ENCODE measurements around the gene AUTS2. TPM values are rescaled to one million over a fixed set of nuclear protein-coding genes. Genes with fewer than 3 reads are reported as not detected.
A peak's percentile ranks its signal among the peaks of the same experiment; 100 is the strongest.

AUTS2 gene
- total RNA-seq, 1 donor from 2014 or later = 94.1 TPM

DNA sequence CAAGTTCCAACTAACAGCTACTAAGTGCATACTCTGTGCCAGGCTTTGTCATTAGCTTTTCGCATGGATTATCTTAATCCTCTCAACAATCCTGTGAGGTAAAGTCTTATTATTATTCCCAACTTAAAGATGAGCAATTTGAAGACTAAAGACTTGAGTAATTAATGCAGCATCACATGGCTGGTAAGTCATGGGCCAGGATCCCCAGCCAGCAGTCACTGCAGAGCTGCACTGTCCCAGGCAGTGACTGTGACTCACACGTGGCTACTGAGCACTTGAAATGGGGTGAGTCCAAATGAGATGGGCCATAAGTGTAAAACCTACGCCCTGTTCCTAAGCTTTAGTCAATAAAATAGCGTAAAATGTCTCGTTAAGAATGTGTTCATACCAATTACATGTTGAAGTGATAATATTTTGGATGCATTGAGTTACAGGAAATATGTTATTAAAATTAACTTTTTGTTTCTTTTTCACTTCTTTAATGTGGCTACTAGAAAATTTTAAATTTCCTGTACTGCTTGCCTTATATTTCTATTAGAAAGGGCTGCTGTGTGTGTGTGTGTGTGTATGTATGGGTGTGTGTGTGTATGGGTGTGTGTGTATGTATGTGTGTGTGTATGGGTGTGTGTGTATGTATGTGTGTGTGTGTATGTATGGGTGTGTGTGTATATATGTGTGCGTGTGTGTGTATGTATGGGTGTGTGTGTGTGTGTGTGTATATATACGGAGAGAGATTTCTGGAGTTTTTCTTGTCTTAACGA lies 756.3 kb downstream of the AUTS2 start:
- TF ChIP-seq, protein P1, sequence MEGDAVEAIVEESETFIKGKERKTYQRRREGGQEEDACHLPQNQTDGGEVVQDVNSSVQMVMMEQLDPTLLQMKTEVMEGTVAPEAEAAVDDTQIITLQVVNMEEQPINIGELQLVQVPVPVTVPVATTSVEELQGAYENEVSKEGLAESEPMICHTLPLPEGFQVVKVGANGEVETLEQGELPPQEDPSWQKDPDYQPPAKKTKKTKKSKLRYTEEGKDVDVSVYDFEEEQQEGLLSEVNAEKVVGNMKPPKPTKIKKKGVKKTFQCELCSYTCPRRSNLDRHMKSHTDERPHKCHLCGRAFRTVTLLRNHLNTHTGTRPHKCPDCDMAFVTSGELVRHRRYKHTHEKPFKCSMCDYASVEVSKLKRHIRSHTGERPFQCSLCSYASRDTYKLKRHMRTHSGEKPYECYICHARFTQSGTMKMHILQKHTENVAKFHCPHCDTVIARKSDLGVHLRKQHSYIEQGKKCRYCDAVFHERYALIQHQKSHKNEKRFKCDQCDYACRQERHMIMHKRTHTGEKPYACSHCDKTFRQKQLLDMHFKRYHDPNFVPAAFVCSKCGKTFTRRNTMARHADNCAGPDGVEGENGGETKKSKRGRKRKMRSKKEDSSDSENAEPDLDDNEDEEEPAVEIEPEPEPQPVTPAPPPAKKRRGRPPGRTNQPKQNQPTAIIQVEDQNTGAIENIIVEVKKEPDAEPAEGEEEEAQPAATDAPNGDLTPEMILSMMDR (conservative IDR thresholded peaks at IDR 0.05) = no peak
- H3K27ac Mint-ChIP-seq = no peak overlapping the region
- peaks cover 4% of the 10 kb centered on the region for H3K27me3 Mint-ChIP-seq
- DNase-seq (ENCODE audit: extremely low spot score, unreplicated experiment) = no peak
- peaks cover 4% of the 10 kb centered on the region for H3K9me3 Mint-ChIP-seq
- H3K4me3 Mint-ChIP-seq = peak overlapping the region; percentile 8
- H3K36me3 Mint-ChIP-seq = peaks cover 9% of the 10 kb centered on the region
- H3K4me1 Mint-ChIP-seq (ENCODE audit: unreplicated experiment) = peaks cover 37% of the 10 kb centered on the region

DNA sequence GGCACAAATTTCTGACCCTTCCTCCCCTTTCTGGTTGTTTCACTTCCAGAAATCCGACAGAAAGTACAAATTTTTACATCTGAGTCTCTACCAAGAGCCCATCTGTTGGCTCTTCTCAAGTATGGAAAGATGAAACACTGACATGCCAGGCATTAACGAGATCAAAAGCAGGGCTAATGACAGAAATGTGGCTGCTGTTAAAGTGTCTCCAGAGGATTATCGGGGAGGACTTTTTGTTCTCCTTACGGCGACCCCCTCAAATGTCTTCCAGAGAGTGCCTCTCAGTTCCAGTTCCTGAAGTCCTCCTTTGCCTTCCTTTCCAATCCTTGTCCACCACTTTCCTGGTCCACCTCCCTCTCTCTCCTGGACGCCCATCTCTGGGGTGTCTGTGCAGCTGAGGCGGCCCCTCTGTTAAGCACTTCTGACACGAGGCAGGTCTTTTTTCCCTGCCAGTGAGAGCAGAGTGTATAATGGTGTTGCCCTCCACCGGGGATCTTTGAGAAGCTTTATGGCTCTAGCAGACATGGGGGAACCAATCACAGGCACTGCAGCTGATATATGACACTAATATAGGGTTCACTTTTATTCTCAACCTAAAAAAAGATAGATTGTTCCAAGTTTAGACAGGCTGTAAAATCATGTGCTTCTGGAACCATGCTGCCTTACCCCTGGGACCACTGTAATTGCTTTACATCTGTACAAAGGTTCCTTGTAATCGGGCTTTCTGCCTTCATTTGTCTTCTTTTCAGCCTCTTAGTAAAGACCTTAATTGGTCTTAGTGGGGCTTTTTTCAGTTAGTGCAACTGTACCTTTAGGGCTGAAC lies 757.1 kb downstream of the AUTS2 start:
- Mint-ChIP-seq H3K4me3 (peak overlapping the region; percentile 77), H3K27me3 (peaks cover 4% of the 10 kb centered on the region), H3K27ac (no peak overlapping the region), H3K9me3 (peaks cover 4% of the 10 kb centered on the region), H3K36me3 (peaks cover 8% of the 10 kb centered on the region), H3K4me1 (ENCODE audit: unreplicated experiment) (peaks cover 37% of the 10 kb centered on the region)
- TF ChIP-seq, protein P1 (conservative IDR thresholded peaks at IDR 0.05) = no peak
- no peak for DNase-seq (ENCODE audit: extremely low spot score, unreplicated experiment)

DNA sequence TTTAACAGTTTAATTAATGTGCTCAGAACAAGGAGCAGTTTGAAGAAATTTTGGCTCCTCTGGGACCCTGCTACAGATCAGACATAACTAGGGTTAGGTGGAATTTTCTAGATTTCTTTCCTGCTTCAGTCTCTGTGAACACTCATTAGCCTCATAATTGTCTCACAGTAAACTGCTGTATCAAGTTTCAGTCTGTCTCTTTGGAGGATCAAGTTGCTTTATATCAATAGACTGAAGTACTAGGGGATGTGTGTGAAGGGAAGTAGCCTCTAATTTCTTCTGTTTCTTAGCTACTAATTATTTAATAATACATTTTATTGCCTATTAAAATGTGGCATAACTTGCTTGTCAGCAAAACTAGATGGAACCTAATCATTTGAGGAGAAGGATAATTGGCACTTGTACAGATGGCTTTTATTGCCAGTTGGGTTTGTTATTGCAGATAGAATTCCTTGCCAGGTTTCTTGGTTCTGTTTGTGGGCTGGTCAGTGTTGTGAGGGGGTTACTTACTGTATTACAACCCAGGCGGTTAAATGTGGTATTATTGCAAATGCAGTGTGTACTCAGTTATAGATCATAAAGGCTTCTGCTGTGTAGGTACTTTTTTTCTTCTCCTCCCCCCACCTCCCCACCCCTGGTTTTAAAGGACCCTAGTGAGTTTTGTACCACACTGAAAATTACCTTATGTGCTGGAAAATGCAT lies 758.0 kb downstream of the AUTS2 start:
- peaks cover 4% of the 10 kb centered on the region for H3K27me3 Mint-ChIP-seq
- peaks cover 37% of the 10 kb centered on the region for H3K4me1 Mint-ChIP-seq (ENCODE audit: unreplicated experiment)
- no peak overlapping the region for H3K4me3 Mint-ChIP-seq
- no peak overlapping the region for H3K27ac Mint-ChIP-seq
- peaks cover 4% of the 10 kb centered on the region for H3K36me3 Mint-ChIP-seq
- H3K9me3 Mint-ChIP-seq = no peaks in the 10 kb centered on the region
- no peak for DNase-seq (ENCODE audit: extremely low spot score, unreplicated experiment)
- TF ChIP-seq, protein P1 (conservative IDR thresholded peaks at IDR 0.05) = no peak

DNA sequence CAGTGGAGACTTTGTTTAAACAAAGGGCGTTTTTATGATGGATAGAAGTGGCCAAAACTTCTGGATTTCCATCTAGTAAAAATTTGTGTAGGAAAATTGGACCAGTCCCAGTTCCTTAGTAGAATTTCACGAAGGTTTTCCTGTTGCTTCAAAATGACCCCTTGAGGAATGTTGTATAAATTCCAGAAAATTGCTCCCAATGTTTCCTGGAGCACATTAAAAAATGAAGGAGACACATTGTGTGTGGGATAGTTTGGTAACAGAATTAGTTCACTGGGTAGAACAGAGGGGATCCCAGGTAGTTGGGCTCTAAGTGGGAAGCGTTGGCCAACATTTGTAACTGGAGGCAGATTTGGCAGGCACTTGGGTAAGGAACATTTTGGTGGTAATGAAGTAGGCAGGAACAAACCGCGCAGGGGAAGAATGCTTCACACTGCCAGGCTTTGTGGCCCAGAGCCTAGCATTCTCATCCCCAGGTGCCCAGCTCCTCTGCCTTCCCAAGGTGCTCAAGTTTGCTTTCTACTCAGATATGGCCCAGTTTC lies 758.6 kb downstream of the AUTS2 start:
- Mint-ChIP-seq H3K27ac (no peak overlapping the region), H3K27me3 (peaks cover 4% of the 10 kb centered on the region)

DNA sequence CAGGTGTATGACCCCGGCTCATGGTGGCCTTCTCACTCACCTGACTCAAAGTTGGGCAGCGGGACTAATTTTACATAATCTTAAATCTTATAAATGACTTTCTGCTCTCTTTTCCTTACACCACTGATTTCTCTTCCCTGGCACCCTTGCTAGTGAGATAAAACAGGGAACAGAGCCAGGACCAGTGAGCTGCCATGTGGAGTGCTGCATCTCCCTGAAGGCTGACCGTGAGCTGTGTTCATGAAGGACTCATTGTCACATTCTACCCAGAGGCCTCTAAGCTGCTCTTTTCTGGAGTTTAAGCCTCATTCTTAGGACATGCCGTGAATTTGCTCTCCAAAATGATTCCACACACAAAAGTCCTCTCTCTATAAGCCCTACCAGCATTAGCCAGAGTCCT lies 762.3 kb downstream of the AUTS2 start:
- H3K27me3 Mint-ChIP-seq = peaks cover 4% of the 10 kb centered on the region
- no peaks in the 10 kb centered on the region for H3K9me3 Mint-ChIP-seq
- H3K4me3 Mint-ChIP-seq = no peak overlapping the region
- peaks cover 15% of the 10 kb centered on the region for H3K4me1 Mint-ChIP-seq (ENCODE audit: unreplicated experiment)
- peaks cover 12% of the 10 kb centered on the region for H3K36me3 Mint-ChIP-seq
- TF ChIP-seq, protein P1 (conservative IDR thresholded peaks at IDR 0.05) = no peak
- no peak for DNase-seq (ENCODE audit: extremely low spot score, unreplicated experiment)
- H3K27ac Mint-ChIP-seq = no peak overlapping the region

More for the DNA sequence above, 758.6 kb downstream of the AUTS2 start:
- peaks cover 7% of the 10 kb centered on the region for H3K36me3 Mint-ChIP-seq
- no peak for DNase-seq (ENCODE audit: extremely low spot score, unreplicated experiment)
- TF ChIP-seq, protein P1 (conservative IDR thresholded peaks at IDR 0.05) = no peak
- peaks cover 37% of the 10 kb centered on the region for H3K4me1 Mint-ChIP-seq (ENCODE audit: unreplicated experiment)
- H3K9me3 Mint-ChIP-seq = no peaks in the 10 kb centered on the region
- H3K4me3 Mint-ChIP-seq = no peak overlapping the region
